H9 (cell line): ENCODE measurements around the gene ACACA. TPM values are rescaled to one million over a fixed set of nuclear protein-coding genes. Genes with fewer than 3 reads are reported as not detected.

Experiments
- DNase-seq: peaks from one replicate; pipeline ENCODE4 v3.0.0-alpha.2; 2017
- H2AFZ ChIP-seq: one replicate; pipeline ENCODE4 v1.6.1; 2013; ENCODE audit warnings: mild to moderate bottlenecking, low read length, control low read depth, moderate library complexity
- H2AK5ac ChIP-seq: 2 replicates; pipeline ENCODE4 v1.6.1; 2013; ENCODE audit warnings: low read length, control low read depth, mixed read lengths; ENCODE audit not compliant: insufficient read length
- H2BK120ac ChIP-seq: one replicate; pipeline ENCODE4 v1.6.1; 2013; ENCODE audit warnings: low read depth, mild to moderate bottlenecking, low read length, control low read depth, inconsistent platforms; ENCODE audit not compliant: poor library complexity, severe bottlenecking
- H2BK12ac ChIP-seq: 2 replicates; pipeline ENCODE4 v1.6.1; 2013; ENCODE audit warnings: low read length, control low read depth, mixed read lengths, low read depth; ENCODE audit not compliant: insufficient read length
- H2BK15ac ChIP-seq: 2 replicates; pipeline ENCODE4 v1.6.1; 2013; ENCODE audit warnings: low read depth, low read length, control low read depth
- H2BK20ac ChIP-seq: one replicate; pipeline ENCODE4 v1.6.1; 2013; ENCODE audit warnings: low read depth, mild to moderate bottlenecking, low read length, control low read depth, inconsistent platforms; ENCODE audit not compliant: poor library complexity, severe bottlenecking
- H2BK5ac ChIP-seq: 2 replicates; pipeline ENCODE4 v1.6.1; 2013; ENCODE audit warnings: low read length, control low read depth, mixed read lengths; ENCODE audit not compliant: insufficient read length
- H3K14ac ChIP-seq: 2 replicates; pipeline ENCODE4 v1.6.1; 2013; ENCODE audit warnings: low read length, control low read depth; ENCODE audit not compliant: insufficient read depth
- H3K18ac ChIP-seq: 2 replicates; pipeline ENCODE4 v1.6.1; 2013; ENCODE audit warnings: low read depth, mild to moderate bottlenecking, mixed read lengths, low read length, control low read depth; ENCODE audit not compliant: insufficient read length
- H3K23ac ChIP-seq: 2 replicates; pipeline ENCODE4 v1.6.1; 2013; ENCODE audit warnings: low read length, control low read depth, mixed read lengths, low read depth; ENCODE audit not compliant: insufficient read length
- H3K23me2 ChIP-seq: 2 replicates; pipeline ENCODE4 v1.6.1; 2013; ENCODE audit warnings: low read depth, mild to moderate bottlenecking, mixed read lengths, low read length, control low read depth; ENCODE audit not compliant: insufficient read length, poor library complexity, severe bottlenecking
- H3K27ac ChIP-seq: 2 replicates; pipeline ENCODE4 v1.5.1; 2013; ENCODE audit warnings: low read length, control low read depth, mixed read lengths, low read depth; ENCODE audit not compliant: insufficient read length
- H3K27me3 ChIP-seq: 2 replicates; pipeline ENCODE4 v1.6.1; 2013; ENCODE audit warnings: low read length, control low read depth, inconsistent platforms; ENCODE audit not compliant: insufficient read depth
- H3K4ac ChIP-seq: 2 replicates; pipeline ENCODE4 v1.6.1; 2013; ENCODE audit warnings: low read depth, mild to moderate bottlenecking, control low read depth, inconsistent platforms, low read length, moderate library complexity
- H3K4me1 ChIP-seq: 2 replicates; pipeline ENCODE4 v1.6.1; 2013; ENCODE audit warnings: low read length, control low read depth, inconsistent platforms; ENCODE audit not compliant: insufficient read depth
- H3K4me2 ChIP-seq: 2 replicates; pipeline ENCODE4 v1.6.1; 2013; ENCODE audit warnings: low read length, control low read depth, mixed read lengths; ENCODE audit not compliant: insufficient read length, insufficient read depth
- H3K56ac ChIP-seq: 2 replicates; pipeline ENCODE4 v1.6.1; 2013; ENCODE audit warnings: low read depth, mild to moderate bottlenecking, mixed read lengths, low read length, control low read depth; ENCODE audit not compliant: insufficient read length
- H3K79me1 ChIP-seq: 2 replicates; pipeline ENCODE4 v1.6.1; 2013; ENCODE audit warnings: low read depth, mild to moderate bottlenecking, moderate library complexity, low read length, control low read depth, inconsistent platforms; ENCODE audit not compliant: insufficient read depth, poor library complexity, severe bottlenecking
- H3K79me2 ChIP-seq: 2 replicates; pipeline ENCODE4 v1.6.1; 2013; ENCODE audit warnings: low read length, control low read depth, inconsistent platforms; ENCODE audit not compliant: insufficient read depth
- H3K9ac ChIP-seq: 2 replicates; pipeline ENCODE4 v1.6.1; 2013; ENCODE audit warnings: low read length, control low read depth, mixed read lengths; ENCODE audit not compliant: insufficient read length; ENCODE audit errors: extremely low read depth
- H3K9me3 ChIP-seq: one replicate; pipeline ENCODE4 v1.6.1; 2013; ENCODE audit warnings: low read depth, low read length, inconsistent platforms; ENCODE audit not compliant: control insufficient read depth
- H3T11ph ChIP-seq: one replicate; pipeline ENCODE4 v1.6.1; 2013; ENCODE audit warnings: mild to moderate bottlenecking, low read length, control low read depth, inconsistent platforms
- H4K20me1 ChIP-seq: one replicate; pipeline ENCODE4 v1.6.1; 2013; ENCODE audit not compliant: control insufficient read depth, insufficient read length, insufficient read depth
- H4K5ac ChIP-seq: 2 replicates; pipeline ENCODE4 v1.6.1; 2013; ENCODE audit warnings: low read depth, mild to moderate bottlenecking, mixed read lengths, low read length, control low read depth; ENCODE audit not compliant: insufficient read length
- H4K8ac ChIP-seq: replicated peaks from 2 replicates; pipeline ENCODE4 v1.6.1; 2013; ENCODE audit warnings: low read length, control low read depth, mixed read lengths, low read depth; ENCODE audit not compliant: insufficient read length
- H4K91ac ChIP-seq: 2 replicates; pipeline ENCODE4 v1.6.1; 2013; ENCODE audit warnings: low read depth, mild to moderate bottlenecking, moderate library complexity, mixed read lengths, low read length, control low read depth; ENCODE audit not compliant: insufficient read length
- H3K27ac Mint-ChIP-seq, 3 experiments: 2 replicates in 2 of 3; 3 replicates in 1 of 3; pipeline ENCODE4 v1.8.0; 2020 to 2021; ENCODE audit warnings: mixed read lengths in 3 of 3, mild to moderate bottlenecking in 1 of 3, moderate library complexity in 1 of 3
- H3K27me3 Mint-ChIP-seq: 2 replicates; pipeline ENCODE4 v1.8.0; 2021; ENCODE audit warnings: low read depth, mild to moderate bottlenecking, moderate library complexity, mixed read lengths
- H3K36me3 Mint-ChIP-seq, 3 experiments: 2 replicates in 2 of 3; 3 replicates in 1 of 3; pipeline ENCODE4 v1.8.0; 2020 to 2021; ENCODE audit warnings: low read depth in 3 of 3, mixed read lengths in 3 of 3; ENCODE audit not compliant: insufficient read depth in 1 of 3
- H3K4me1 Mint-ChIP-seq, 2 experiments: 2 replicates each; pipeline ENCODE4 v1.8.0; 2020; ENCODE audit warnings: mixed read lengths in 2 of 2
- H3K4me3 Mint-ChIP-seq, 2 experiments: 2 replicates in 1 of 2; 3 replicates in 1 of 2; pipeline ENCODE4 v1.8.0; 2020 to 2021; ENCODE audit warnings: mild to moderate bottlenecking in 2 of 2, mixed read lengths in 2 of 2, moderate library complexity in 1 of 2
- H3K9me3 Mint-ChIP-seq, 2 experiments: 2 replicates in 1 of 2; 3 replicates in 1 of 2; pipeline ENCODE4 v1.8.0; 2020; ENCODE audit warnings: mild to moderate bottlenecking in 2 of 2, mixed read lengths in 2 of 2, moderate library complexity in 1 of 2
- WGBS: extraction: QIAGEN DNeasy Blood & Tissue Kit; methylation state at CpG from one replicate; pipeline ENCODE4 v1.1.7; 2013; ENCODE audit warnings: missing lambda C conversion rate, low lambda C conversion rate, mixed read lengths; ENCODE audit not compliant: insufficient read length; ENCODE audit errors: extremely low coverage; 5-methylcytosine and 5-hydroxymethylcytosine counted together
- total RNA-seq: library from RNA; stranded (reverse); gene quantifications from 2 replicates; pipeline ENCODE4 v1.2.1, GENCODE V29; 2021
- TF ChIP-seq, protein P1 (sequence below): fragments of 200-600 bp; sonication (generic); conservative IDR thresholded peaks from 3 replicates; pipeline ENCODE4 v1.8.0; 2021; ENCODE audit warnings: antibody characterized with exemption, mild to moderate bottlenecking

Gene ACACA
- total RNA-seq, 1 experiment from 2014 or later: 135 TPM

DNA sequence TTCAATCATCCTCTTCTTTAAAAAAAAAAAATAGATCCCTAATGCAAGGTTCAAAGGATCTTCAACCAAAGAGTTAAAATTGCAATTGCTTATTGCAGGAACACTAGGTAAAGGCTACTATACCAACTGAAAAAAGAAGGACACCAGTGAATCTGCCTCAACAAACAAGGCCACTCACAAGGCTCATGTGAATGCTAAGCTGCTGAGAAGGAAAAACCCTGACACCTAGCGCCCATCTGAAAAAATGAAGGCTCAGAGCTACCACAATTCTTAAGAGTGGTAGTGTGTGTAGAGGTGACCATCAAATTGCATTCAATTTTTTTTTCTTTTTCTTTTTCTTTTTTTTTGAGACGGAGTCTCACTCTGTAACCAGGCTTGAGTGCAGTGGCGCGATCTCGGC lies 232.4 kb downstream of the ACACA start:
- Histone ChIP-seq H2BK120ac (no peak overlapping the region), H3K14ac (no peak overlapping the region), H3K4me2 (no peak overlapping the region), H3K4ac (no peak overlapping the region), H4K5ac (no peak overlapping the region), H3K23ac (no peak overlapping the region), H2AK5ac (no peak overlapping the region), H3K79me1 (no peaks in the 10 kb centered on the region), H3K27ac (no peak overlapping the region), H2BK15ac (no peak overlapping the region), H3K4me1 (peaks cover 7% of the 10 kb centered on the region; the same call in 1 of the 2 replicates), H2BK20ac (no peak overlapping the region), H3K18ac (no peak overlapping the region), H3K23me2 (no peaks in the 10 kb centered on the region), H4K91ac (no peak overlapping the region), H4K8ac (no peak overlapping the region), H4K20me1 (no peaks in the 10 kb centered on the region), H3K27me3 (no peaks in the 10 kb centered on the region), H3T11ph (no peak overlapping the region), H3K79me2 (no peaks in the 10 kb centered on the region), H2BK5ac (no peak overlapping the region), H2AFZ (no peak overlapping the region), H3K9ac (no peak overlapping the region), H3K56ac (no peak overlapping the region), H2BK12ac (no peak overlapping the region), H3K9me3 (no peaks in the 10 kb centered on the region)
- H3K9me3 Mint-ChIP-seq: no peaks in the 10 kb centered on the region
- no peaks in the 10 kb centered on the region for H3K27me3 Mint-ChIP-seq
- H3K36me3 Mint-ChIP-seq: peaks cover 7 to 29% (median 20%) of the 10 kb centered on the region in 3 experiments; a peak in 6 of 7 replicates
- TF ChIP-seq, protein P1, sequence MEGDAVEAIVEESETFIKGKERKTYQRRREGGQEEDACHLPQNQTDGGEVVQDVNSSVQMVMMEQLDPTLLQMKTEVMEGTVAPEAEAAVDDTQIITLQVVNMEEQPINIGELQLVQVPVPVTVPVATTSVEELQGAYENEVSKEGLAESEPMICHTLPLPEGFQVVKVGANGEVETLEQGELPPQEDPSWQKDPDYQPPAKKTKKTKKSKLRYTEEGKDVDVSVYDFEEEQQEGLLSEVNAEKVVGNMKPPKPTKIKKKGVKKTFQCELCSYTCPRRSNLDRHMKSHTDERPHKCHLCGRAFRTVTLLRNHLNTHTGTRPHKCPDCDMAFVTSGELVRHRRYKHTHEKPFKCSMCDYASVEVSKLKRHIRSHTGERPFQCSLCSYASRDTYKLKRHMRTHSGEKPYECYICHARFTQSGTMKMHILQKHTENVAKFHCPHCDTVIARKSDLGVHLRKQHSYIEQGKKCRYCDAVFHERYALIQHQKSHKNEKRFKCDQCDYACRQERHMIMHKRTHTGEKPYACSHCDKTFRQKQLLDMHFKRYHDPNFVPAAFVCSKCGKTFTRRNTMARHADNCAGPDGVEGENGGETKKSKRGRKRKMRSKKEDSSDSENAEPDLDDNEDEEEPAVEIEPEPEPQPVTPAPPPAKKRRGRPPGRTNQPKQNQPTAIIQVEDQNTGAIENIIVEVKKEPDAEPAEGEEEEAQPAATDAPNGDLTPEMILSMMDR: peak; percentile 77
- DNase-seq: peak; percentile 72
- peaks cover 53 to 54% of the 10 kb centered on the region in 2 experiments for H3K4me1 Mint-ChIP-seq
- no CpG with 5 or more reads among the region's 5 CpGs for WGBS
- H3K27ac Mint-ChIP-seq: peak overlapping the region; percentile 56 to 99 (median 95); a peak in 4 of 7 replicates
- no peak overlapping the region for H3K4me3 Mint-ChIP-seq
